Skin of body (tissue), 1 donor: ENCODE results near the gene CCDC8. TPM values are rescaled to one million over a fixed set of nuclear protein-coding genes. Genes with fewer than 3 reads are reported as not detected.

Experiments
- total RNA-seq: library from RNA; depleted of rRNA; stranded (reverse); fragments of >200 nt; gene quantifications from one replicate; pipeline ENCODE4 v1.2.3, GENCODE V29; 2014

CCDC8 gene
- total RNA-seq, 1 donor from 2014 or later: 36.2 TPM

Other genes with a start within 250 kb of the CCDC8 start
- 0.69 TPM for gene IGFL1, start 183.8 kb downstream of the CCDC8 start, total RNA-seq
- 59.6 TPM for gene HIF3A, start 116.5 kb downstream of the CCDC8 start, total RNA-seq
- 41.6 TPM for gene PPP5C, start 66.5 kb downstream of the CCDC8 start, total RNA-seq
- 0.20 TPM for gene PNMA8C, start 15.4 kb upstream of the CCDC8 start, total RNA-seq
- gene PNMA8A, start 58.0 kb upstream of the CCDC8 start, total RNA-seq: 17.3 TPM
- 4.8 TPM for gene PNMA8B, start 82.3 kb upstream of the CCDC8 start, total RNA-seq
- gene CALM3, start 187.8 kb upstream of the CCDC8 start, total RNA-seq: 67.7 TPM
- gene PTGIR, start 211.5 kb upstream of the CCDC8 start, total RNA-seq: 3.8 TPM
- not detected for gene GNG8, start 222.6 kb upstream of the CCDC8 start, total RNA-seq
- 6.7 TPM for gene DACT3, start 247.6 kb upstream of the CCDC8 start, total RNA-seq